NCI-H460 (cell line): ENCODE measurements around the gene GATB. TPM values are rescaled to one million over a fixed set of nuclear protein-coding genes. Genes with fewer than 3 reads are reported as not detected.
"Not testable (repeated sequence)": the region's sequence is repeated elsewhere in the genome, so short reads cannot be mapped to it uniquely, and the experiment has no call there.

ENCODE experiments used
- DNase-seq: peaks from one replicate; pipeline ENCODE4 v3.0.0-alpha.2; 2016; ENCODE audit warnings: low read depth; ENCODE audit errors: extremely low read depth
- total RNA-seq: library from RNA; depleted of rRNA; stranded (reverse); fragments of >200 nt; shearing (Covaris generic); gene quantifications from 2 replicates; pipeline ENCODE4 v1.2.3, GENCODE V29; 2014

The GATB gene
- total RNA-seq, 1 experiment from 2014 or later: 18.3 TPM

DNA sequence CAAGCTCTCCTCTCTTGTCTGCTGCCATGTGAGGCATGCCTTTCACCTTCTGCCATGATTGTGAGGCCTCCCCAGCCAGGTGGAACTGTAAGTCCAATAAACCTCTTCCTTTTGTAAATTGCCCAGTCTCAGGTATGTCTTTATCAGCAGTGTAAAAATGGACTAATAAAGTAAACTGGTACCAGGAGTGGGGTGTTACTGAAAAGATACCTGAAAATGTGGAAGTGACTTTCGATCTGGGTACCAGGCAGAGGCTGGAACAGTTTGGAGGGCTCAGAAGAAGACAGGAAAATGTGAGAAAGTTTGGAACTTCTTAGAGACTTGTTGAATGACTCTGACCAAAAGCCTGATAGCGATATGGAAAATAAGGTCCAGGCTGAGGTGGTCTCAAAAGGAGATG lies 24.0 kb downstream of the GATB start:
- not testable (repeated sequence) for DNase-seq

DNA sequence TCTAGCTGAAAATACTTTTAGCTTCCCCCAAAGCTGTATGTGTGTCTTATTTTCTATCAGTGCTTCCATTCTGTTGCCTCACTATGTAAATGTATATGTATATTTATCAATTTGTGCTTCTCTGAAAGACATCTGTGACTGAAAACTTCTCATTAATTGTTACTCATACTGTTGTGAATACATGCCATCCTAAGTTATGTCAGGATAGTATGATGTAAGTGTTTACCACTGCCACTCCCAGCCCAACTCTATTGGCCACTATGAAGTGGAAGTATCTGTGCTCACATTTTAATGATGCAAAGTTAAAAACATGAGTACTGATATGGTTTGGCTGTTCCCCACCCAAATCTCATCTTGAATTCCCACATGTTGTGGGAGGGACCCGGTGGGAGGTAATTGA lies 24.4 kb downstream of the GATB start:
- DNase-seq: no peak

DNA sequence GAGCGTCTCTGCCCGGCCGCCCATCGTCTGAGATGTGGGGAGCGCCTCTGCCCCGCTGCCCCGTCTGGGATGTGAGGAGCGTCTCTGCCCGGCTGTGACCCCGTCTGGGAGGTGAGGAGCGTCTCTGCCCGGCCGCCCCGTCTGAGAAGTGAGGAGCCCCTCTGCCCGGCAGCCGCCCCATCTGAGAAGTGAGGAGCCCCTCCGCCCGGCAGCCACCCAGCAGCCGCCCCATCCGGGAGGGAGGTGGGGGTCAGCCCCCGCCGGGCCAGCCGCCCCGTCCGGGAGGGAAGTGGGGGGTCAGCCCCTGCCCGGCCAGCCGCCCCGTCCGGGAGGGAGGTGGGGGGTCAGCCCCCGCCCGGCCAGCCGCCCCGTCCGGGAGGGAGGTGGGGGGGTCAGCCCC lies 29.1 kb downstream of the GATB start:
- DNase-seq: not testable (repeated sequence)

DNA sequence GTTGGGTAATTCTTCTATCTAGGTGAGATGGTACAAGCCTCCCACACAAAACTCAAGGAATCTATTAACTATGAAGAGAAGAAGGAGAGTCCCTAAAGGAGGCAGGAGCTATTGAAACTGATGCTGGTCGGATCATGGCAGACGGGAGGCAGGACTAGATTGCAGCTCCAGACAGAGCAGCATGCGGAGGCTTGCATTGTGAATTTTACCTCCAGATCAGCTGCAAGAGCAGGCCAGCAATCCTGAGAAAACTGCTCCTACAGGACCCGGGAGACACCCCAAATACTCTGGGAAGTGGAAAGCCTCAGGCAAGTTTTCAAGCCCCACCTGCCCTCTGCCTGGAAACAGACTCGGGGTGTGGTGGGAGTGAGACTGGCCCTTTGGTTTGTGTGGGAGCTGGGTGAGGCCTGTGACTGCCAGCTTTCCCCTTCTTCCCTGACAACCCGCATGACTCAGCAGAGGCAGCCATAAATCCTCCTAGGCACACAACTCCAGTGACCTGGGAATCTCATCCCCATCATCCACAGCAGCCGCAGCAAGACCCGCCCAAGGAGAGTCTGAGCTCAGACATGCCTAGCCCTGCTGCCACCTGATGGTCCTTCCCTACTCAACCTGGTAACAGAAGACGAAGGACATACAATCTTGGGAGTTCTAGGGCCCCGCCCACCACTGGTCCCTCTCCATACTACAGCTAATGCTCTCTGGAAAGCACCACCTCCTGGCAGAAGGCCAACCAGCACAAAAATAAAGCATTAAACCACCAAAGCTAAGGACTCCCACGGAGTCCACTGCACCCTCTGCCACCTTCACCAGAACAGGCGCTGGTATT lies 30.9 kb downstream of the GATB start:
- peak; percentile 2 for DNase-seq

DNA sequence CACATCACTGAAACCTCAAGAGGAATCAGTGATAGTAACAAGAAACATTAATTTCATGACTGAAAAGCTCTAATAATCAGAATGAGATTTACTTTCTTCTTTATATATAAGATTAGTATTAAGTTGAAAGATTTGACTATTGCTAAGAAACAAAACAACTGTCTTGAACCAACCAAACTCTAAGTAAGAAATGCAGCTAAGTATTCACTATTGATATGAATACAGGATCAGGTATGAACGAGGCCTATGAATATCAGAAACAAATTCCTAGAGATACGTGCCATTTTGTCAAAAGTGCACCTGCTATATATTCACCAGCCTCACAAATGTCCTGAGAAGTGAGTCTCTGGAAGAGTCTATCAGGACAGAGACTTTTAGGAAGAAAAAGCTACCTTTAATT lies 32.1 kb downstream of the GATB start:
- no peak for DNase-seq

DNA sequence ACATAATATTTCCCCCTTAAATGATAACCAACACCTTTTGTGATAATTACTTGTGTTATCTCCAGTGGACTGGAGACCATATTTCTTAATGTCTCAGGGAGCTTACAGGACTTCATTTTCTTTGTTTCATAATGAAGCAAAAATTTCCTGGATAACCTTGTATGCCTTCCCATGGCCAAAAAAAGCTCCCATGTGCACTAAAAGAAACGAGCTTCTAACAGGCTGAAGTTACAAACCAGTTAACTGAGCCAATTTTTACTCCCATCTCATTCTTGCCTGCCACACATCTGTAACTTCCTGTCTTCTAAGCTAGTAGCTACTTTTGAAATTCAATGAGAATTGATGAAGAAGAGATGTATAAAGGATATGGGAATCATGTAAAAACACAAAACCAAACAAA lies 32.8 kb downstream of the GATB start:
- DNase-seq: no peak

DNA sequence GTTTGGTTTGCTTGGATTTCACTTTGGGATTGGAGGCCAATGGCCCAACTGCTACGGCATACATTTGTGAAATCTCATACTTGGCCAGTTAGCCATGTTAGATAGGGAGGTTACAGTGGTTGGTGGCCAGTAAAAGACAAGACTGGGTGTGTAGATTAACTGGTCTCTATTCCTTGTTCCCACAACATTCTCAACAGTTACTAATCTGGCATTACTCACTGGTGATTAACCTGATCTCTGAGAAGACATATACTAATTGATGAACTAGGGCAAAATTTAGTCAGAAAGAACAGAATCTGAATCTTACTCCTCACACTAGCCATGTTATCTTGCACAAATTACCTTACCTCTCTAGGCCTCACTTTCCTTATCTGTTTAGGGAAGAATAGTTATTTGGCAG lies 33.4 kb downstream of the GATB start:
- DNase-seq: no peak

DNA sequence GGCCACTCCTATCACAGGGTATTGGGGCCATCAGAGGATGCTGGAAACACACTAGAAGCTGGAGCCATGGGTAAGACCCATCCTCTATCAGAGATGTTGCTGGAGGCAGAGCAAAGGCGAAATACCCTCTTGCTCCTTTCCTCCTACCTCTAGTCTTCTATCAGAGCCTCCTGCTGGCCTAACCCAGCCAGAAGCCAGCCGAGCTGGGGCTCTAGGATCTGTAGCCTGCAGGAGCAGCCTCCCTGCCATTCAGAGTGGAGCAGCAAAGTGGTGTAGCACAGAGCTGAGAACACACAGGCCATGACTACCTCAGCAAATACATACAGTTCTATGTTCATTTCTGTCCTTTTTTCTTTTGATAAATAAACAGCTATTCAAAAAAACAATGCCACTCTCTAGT lies 35.7 kb downstream of the GATB start:
- no peak for DNase-seq

DNA sequence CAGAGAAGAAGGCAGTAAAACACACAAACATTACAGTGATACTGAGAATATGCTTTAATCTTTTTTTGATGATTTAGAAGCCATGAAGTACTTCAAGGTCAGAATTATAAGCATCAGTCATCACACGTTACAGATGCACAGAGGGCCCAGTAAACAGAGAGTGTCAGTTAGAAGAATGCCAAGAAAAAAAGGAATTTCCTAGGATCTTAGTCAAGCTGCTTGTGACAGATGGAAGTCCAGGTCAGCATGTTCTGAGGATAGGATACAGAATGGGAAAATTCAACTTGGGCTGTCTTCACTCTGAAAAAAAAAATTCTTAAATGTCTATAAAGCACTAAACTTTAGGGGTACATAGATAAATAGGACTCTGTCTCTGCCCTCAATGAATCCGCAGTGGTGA lies 38.9 kb downstream of the GATB start:
- DNase-seq: no peak

DNA sequence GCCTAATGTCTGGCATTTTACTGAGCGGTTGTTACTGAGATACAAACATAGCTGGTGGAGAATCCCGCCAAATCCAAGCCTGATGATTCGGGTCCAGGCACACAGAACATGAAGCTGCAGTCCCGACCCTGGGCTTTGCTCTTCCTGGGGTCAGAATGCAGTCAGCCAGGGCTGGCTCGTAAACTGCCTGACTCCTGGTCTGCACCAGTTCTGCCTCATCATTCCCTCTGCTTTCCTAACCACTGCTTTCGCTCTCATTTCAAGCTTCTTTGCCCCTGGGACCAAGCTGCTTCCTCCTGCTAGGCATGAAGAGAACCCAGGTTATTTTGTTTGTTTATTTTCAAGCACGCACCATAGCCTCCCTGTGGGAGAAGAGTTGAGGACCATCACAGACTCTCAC lies 39.3 kb downstream of the GATB start:
- DNase-seq: no peak

DNA sequence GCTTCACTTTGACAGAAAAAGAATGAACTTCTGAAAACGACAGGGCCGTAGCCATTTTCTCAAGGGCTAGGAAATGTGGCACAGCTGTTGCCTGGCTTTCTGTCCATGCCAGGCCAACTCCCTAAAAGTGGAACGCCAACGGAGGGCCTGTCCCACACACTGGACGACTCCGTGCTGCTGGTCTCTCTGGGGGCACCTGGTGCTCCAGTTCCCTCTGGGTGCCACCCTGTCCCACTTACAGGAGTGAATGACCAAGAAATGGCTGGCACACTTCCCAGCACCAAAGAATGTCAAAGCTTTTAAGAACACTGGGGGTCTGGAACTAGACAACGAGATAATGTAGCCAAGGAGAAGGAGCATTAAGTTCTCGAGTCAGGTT lies 40.9 kb downstream of the GATB start:
- no peak for DNase-seq

DNA sequence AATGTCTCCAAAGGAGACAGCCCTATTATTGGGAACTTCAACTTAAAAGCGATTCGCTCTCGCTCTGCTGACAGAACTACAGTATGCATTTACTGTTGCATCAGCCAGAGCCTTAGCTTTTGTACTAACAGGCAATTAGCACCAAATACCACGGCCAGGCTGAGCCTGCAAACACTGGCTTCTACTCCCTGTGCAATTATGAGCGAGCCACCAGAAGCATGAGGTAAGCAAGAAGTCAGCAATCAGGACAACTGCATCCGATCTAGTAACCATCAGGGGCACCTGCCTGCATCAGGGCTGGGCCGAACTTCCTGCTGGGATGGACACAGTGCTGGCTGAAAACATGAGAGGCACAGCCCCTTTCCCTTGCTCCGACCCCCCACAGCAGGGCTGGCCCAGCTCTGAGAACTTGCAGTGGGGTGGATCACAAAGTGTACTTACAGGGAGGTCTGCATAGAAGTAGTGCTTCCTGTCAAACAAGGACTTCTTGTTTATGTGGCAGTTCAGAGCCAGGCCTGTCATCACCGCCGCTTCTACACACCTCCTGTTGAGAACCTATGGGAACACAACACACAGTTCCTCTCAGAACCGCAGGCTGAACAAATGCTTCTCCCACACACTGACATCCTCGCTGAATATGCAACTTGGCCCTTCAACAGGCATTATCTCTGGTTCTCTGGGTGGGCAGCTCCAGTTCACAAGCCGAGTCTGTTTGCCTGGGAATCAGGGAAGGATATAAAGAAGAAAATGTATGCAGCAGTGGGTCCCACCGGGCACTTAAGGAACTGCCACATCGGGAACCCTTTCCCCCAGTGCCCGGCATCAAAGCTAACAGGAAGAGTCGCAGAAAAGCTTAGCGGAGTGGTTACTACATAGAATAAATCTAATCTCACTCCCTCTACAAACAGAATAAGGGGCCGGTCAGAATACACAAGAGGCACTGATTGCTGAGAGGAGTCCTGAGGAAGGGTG lies 41.5 kb downstream of the GATB start:
- DNase-seq: no peak

DNA sequence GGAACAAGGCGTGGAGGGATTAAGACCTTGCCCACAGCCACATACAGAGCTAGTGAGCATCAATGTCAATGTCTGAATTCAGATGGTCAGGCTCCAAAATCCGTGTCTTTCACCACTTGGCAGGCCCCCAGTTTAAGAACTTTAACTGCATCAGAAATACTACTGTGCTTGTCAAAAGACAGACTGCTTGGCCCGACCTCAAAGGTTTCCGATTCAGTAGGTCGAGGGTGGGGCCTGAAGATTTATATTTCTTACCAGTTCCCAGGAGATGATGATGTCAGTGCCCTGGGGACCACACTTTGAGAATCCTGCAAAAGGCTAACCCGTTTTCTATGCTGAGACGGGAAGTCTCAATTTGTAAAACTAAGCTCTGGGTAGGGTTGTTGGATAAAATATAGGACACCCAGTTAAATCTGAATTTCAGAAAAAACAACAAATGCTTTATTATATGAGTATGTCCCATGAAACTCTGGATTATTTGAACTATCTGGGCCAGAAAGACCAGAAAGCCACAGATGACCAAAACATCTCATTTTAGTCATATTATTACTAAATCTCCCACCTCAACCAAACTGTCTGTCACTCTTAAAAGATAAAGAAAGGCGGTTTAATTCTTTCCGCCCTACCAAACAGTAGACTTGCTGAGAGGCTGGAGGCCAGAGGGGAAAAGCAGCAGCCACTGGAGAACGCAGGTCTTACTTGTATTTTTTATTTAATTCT lies 42.7 kb downstream of the GATB start:
- no peak for DNase-seq

DNA sequence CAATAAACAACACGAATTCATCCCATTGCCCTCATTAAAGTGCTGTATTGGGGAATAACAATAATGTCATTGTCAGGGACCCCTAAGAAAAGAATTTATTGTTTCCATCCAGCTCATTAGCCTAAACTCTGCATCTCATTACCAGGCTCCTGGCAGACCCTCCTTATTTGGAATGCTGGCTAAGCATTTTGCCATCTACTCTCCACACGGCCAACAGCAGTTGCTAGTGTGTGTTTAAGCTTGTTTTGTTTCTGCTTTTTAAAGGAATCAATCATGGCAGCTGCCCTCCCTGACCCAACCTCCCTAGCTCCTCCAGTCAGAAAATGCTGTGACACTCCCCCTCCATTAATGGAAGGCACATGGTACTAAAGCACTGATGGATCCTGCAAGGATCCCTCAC lies 43.5 kb downstream of the GATB start:
- DNase-seq: no peak

DNA sequence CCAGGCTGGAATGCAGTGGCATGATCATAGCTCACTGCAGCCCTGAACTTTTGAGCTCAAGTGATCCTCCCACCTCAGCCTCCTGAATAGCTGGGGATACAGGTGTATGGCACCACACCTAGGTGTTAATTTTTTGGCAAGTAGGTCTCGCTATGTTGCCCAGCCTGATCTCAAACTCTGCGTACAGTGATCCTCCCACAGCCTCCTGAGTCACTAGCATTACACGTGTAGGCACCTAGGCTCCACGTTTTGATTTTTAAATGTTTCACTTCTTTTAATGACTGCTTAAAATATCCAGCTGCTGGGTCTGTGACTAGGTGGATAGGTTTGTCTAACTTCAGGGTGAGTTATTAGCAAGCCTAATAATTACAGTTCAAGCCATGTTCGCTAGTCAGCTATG lies 44.5 kb downstream of the GATB start:
- DNase-seq: no peak

DNA sequence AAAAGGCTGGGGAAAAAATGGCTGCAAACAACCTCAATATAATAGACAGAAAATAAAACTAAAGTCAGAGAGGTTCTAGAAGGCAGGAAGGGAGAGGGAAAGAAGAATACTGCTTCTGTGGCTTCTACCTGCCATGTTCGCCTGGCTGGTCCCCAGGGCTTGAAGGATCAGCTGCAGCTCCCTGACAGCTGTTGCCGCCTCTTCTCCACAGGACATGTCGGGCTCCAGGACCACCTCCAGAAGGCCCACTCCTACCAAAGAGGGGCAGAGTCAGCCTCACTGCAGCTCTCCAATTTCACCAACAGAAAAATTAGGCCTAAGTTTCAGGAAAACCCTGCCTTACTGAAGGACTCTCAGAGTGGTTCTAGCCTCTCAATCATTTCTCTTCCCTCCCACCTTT lies 44.9 kb downstream of the GATB start:
- no peak for DNase-seq

DNA sequence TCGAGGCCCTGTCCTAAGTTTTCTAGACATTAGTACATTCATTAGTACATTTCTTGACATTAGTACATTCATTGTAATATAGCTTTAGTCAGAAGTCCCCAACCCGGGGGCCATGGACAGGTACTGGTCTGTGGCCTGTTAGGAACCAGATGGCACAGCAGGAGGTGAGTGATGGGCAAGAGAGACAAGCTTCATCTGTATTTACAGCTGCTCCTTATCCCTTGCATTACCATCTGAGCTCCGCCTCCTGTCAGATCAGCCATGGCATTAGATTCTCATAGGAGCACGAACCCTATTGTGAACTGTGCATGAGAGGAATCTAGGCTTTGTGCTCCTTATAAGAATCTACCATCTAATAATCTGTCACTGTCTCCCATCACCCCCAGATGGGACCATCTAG lies 48.0 kb downstream of the GATB start:
- no peak for DNase-seq

DNA sequence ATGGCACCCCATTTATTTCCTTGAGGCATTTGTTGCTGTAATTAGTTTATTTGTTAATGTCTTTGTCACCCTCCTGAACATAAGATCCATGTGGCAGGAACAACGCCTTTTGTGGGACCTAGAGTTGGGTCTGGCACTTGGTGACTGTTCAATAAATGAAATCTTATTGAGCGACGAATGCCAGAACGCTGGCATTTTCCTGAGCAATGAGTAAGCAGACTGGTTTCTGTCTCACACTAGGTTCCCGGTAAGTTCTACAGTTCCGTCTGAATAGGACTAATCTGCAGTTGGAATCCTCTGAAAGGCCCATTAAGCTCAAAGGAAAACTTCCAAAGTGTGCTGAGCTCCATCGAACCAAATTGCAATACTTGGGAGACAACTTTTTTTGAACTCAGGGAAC lies 49.2 kb downstream of the GATB start:
- no peak for DNase-seq

DNA sequence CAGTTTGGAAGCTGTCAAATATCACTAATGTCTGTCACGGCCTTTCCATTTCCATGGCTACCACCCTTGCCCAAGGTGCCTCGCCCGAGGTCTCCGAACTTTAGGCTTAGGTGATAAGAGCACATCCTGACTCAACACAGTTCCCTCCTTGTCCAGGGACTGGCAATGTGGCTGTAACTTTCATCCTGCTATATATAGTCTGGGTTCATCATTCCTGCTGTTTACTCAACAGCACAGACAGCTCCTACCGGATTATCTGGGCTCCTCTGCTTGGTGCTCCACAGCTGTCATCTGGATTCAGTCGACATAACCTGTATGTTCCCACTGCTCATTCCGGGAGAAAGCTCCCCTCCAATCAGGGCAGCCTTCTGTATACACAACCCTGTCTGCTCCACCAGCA lies 51.2 kb downstream of the GATB start:
- no peak for DNase-seq

DNA sequence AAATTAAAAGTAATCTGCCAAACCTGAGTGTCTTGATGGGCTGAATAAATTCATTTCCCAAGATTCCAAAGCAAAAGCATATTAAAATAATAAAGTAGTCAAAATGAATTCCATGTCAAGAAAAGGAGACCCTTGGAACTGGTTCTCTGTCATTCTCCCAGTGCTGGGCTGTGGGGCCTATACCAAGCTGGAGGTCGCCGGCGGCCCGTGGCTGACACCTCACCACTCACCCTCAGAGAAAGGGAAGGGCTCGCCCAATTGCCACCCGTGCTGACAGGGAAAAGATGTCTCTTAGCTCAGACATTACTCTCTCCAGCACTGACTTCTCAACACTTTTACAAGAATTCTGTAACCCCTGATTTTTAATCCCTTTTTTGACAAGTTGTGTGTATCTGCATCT lies 51.7 kb downstream of the GATB start:
- DNase-seq: no peak

DNA sequence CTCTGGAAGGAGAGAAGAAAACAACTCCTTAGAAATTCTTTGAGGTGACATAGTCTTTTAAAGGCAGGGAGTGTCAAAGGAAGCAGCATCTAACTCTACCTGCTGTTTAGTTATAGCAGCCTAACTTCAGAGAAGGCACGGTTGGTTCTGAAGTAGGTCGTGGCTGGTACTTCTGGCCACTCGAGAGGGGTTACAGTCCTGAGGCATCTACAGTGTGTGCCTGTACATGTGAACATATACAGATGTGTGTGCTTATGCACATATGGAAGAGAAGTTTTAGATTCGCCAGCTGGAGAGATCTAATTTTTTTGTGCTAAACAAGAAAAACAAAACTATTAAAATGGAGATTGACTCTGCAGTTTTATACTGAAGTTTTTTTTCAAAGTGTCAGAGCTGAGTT lies 52.7 kb downstream of the GATB start:
- no peak for DNase-seq
